A172 (cell line): ENCODE measurements around the gene NUP50. TPM values are rescaled to one million over a fixed set of nuclear protein-coding genes. Genes with fewer than 3 reads are reported as not detected.
"Not testable (repeated sequence)": the region's sequence is repeated elsewhere in the genome, so short reads cannot be mapped to it uniquely, and the experiment has no call there.

Source experiments
- DNase-seq: peaks from one replicate; pipeline ENCODE4 v3.0.0-alpha.2; 2015; ENCODE audit warnings: low spot score
- total RNA-seq: library from RNA; depleted of rRNA; stranded (reverse); fragments of >200 nt; shearing (Covaris generic); gene quantifications from 2 replicates; pipeline ENCODE4 v1.2.3, GENCODE V29; 2014

The NUP50 gene
- total RNA-seq, 1 experiment from 2014 or later: 51.5 TPM

GRCh38 chr22:45159652-45160462, 3.9 kb upstream of the NUP50 start:
- DNase-seq: no peak

- no peak for DNase-seq
These were observed 1.2 kb upstream of the NUP50 start for GRCh38 chr22:45162531-45162930.

- DNase-seq: no peak
These were observed 650 bp upstream of the NUP50 start for GRCh38 chr22:45163099-45163450.

GRCh38 chr22:45164270-45165088, 754 bp downstream of the NUP50 start:
- DNase-seq: no peak

- DNase-seq: no peak
These were observed 3.2 kb downstream of the NUP50 start for GRCh38 chr22:45166932-45167331.

- no peak for DNase-seq
These were observed 6.1 kb downstream of the NUP50 start for GRCh38 chr22:45169591-45170466.

- DNase-seq: no peak
These were observed 8.1 kb downstream of the NUP50 start for GRCh38 chr22:45171830-45172229.

GRCh38 chr22:45172881-45173585, 9.3 kb downstream of the NUP50 start:
- DNase-seq: no peak

- no peak for DNase-seq
These were observed 15.7 kb downstream of the NUP50 start for GRCh38 chr22:45179276-45180049.

GRCh38 chr22:45180146-45180679, 16.5 kb downstream of the NUP50 start:
- DNase-seq: no peak

- DNase-seq: no peak
These were observed 17.5 kb downstream of the NUP50 start for GRCh38 chr22:45181240-45181639.

- no peak for DNase-seq
These were observed 18.0 kb downstream of the NUP50 start for GRCh38 chr22:45181766-45182165.

- DNase-seq: no peak
These were observed 20.2 kb downstream of the NUP50 start for GRCh38 chr22:45183974-45184373.

- DNase-seq: peak; percentile 34
These were observed 22.2 kb downstream of the NUP50 start for GRCh38 chr22:45185718-45186514.

- DNase-seq: no peak
These were observed 24.2 kb downstream of the NUP50 start for GRCh38 chr22:45187891-45188290.

- DNase-seq: no peak
These were observed 25.1 kb downstream of the NUP50 start for GRCh38 chr22:45188779-45189178.

- DNase-seq: no peak
These were observed 26.6 kb downstream of the NUP50 start for GRCh38 chr22:45190202-45190872.

- DNase-seq: not testable (repeated sequence)
These were observed 28.0 kb downstream of the NUP50 start for GRCh38 chr22:45191746-45192145.

GRCh38 chr22:45192701-45193187, 29.0 kb downstream of the NUP50 start:
- DNase-seq: no peak
